ENCODE data around the gene ANKH.

ANKH gene

GRCh38 chr5:14739981-14740380 is 131.6 kb downstream of the ANKH start:
- H3K36me3 Mint-ChIP-seq (ENCODE audit: low read depth) = peaks cover 73% of the 10 kb centered on the region
- H3K27ac Mint-ChIP-seq = peak overlapping the region; percentile 71
- no peaks in the 10 kb centered on the region for H3K27me3 Mint-ChIP-seq
- H3K4me1 Mint-ChIP-seq (ENCODE audit: low read depth) = peaks cover 38% of the 10 kb centered on the region
- intact Hi-C loops (cut with micrococcal nuclease) = no loop called here
- no peak overlapping the region for H3K4me3 Mint-ChIP-seq
- no peaks in the 10 kb centered on the region for H3K9me3 Mint-ChIP-seq

- Mint-ChIP-seq H3K4me1 (ENCODE audit: low read depth) (peaks cover 38% of the 10 kb centered on the region), H3K36me3 (ENCODE audit: low read depth) (peaks cover 73% of the 10 kb centered on the region), H3K27me3 (no peaks in the 10 kb centered on the region), H3K27ac (peak overlapping the region; percentile 71), H3K4me3 (no peak overlapping the region), H3K9me3 (no peaks in the 10 kb centered on the region)
- intact Hi-C loops (cut with micrococcal nuclease) = no loop called here
Observed at GRCh38 chr5:14739538-14739937, 132.0 kb downstream of the ANKH start.

- H3K4me3 Mint-ChIP-seq = no peak overlapping the region
- H3K9me3 Mint-ChIP-seq = no peaks in the 10 kb centered on the region
- peaks cover 38% of the 10 kb centered on the region for H3K4me1 Mint-ChIP-seq (ENCODE audit: low read depth)
- peaks cover 80% of the 10 kb centered on the region for H3K36me3 Mint-ChIP-seq (ENCODE audit: low read depth)
- H3K27me3 Mint-ChIP-seq = no peaks in the 10 kb centered on the region
- no peak overlapping the region for H3K27ac Mint-ChIP-seq
- intact Hi-C loops (cut with micrococcal nuclease) = no loop called here
Observed at GRCh38 chr5:14738050-14738449, 133.5 kb downstream of the ANKH start.

GRCh38 chr5:14737291-14737690 is 134.3 kb downstream of the ANKH start:
- Mint-ChIP-seq H3K4me1 (ENCODE audit: low read depth) (peaks cover 35% of the 10 kb centered on the region), H3K27me3 (no peaks in the 10 kb centered on the region), H3K9me3 (no peaks in the 10 kb centered on the region), H3K36me3 (ENCODE audit: low read depth) (peaks cover 80% of the 10 kb centered on the region), H3K27ac (no peak overlapping the region), H3K4me3 (no peak overlapping the region)
- intact Hi-C loops (cut with micrococcal nuclease) = no loop called here

- H3K36me3 Mint-ChIP-seq (ENCODE audit: low read depth) = peaks cover 80% of the 10 kb centered on the region
- H3K4me3 Mint-ChIP-seq = no peak overlapping the region
- H3K4me1 Mint-ChIP-seq (ENCODE audit: low read depth) = peaks cover 32% of the 10 kb centered on the region
- H3K9me3 Mint-ChIP-seq = no peaks in the 10 kb centered on the region
- peak overlapping the region; percentile 37 for H3K27ac Mint-ChIP-seq
- intact Hi-C loops (cut with micrococcal nuclease) = no loop called here
- no peaks in the 10 kb centered on the region for H3K27me3 Mint-ChIP-seq
Observed at GRCh38 chr5:14735944-14736343, 135.6 kb downstream of the ANKH start.

GRCh38 chr5:14734396-14734795 is 137.2 kb downstream of the ANKH start:
- H3K27ac Mint-ChIP-seq = no peak overlapping the region
- intact Hi-C loops (cut with micrococcal nuclease) = no loop called here
- H3K9me3 Mint-ChIP-seq = no peaks in the 10 kb centered on the region
- peaks cover 22% of the 10 kb centered on the region for H3K4me1 Mint-ChIP-seq (ENCODE audit: low read depth)
- H3K27me3 Mint-ChIP-seq = no peaks in the 10 kb centered on the region
- H3K36me3 Mint-ChIP-seq (ENCODE audit: low read depth) = peaks cover 87% of the 10 kb centered on the region
- no peak overlapping the region for H3K4me3 Mint-ChIP-seq

GRCh38 chr5:14733661-14734060 is 137.9 kb downstream of the ANKH start:
- intact Hi-C loops (cut with micrococcal nuclease) = no loop called here
- no peaks in the 10 kb centered on the region for H3K9me3 Mint-ChIP-seq
- no peaks in the 10 kb centered on the region for H3K27me3 Mint-ChIP-seq
- peaks cover 14% of the 10 kb centered on the region for H3K4me1 Mint-ChIP-seq (ENCODE audit: low read depth)
- no peak overlapping the region for H3K4me3 Mint-ChIP-seq
- H3K36me3 Mint-ChIP-seq (ENCODE audit: low read depth) = peaks cover 90% of the 10 kb centered on the region
- H3K27ac Mint-ChIP-seq = no peak overlapping the region

GRCh38 chr5:14732991-14733390 is 138.6 kb downstream of the ANKH start:
- H3K36me3 Mint-ChIP-seq (ENCODE audit: low read depth) = peaks cover 87% of the 10 kb centered on the region
- peaks cover 13% of the 10 kb centered on the region for H3K4me1 Mint-ChIP-seq (ENCODE audit: low read depth)
- H3K9me3 Mint-ChIP-seq = no peaks in the 10 kb centered on the region
- intact Hi-C loops (cut with micrococcal nuclease) = no loop called here
- no peaks in the 10 kb centered on the region for H3K27me3 Mint-ChIP-seq
- no peak overlapping the region for H3K27ac Mint-ChIP-seq
- no peak overlapping the region for H3K4me3 Mint-ChIP-seq

GRCh38 chr5:14730881-14731280 is 140.7 kb downstream of the ANKH start:
- Mint-ChIP-seq H3K27ac (no peak overlapping the region), H3K36me3 (ENCODE audit: low read depth) (peaks cover 78% of the 10 kb centered on the region), H3K4me3 (no peak overlapping the region), H3K4me1 (ENCODE audit: low read depth) (peaks cover 14% of the 10 kb centered on the region), H3K27me3 (peaks cover 5% of the 10 kb centered on the region), H3K9me3 (no peaks in the 10 kb centered on the region)
- intact Hi-C loops (cut with micrococcal nuclease) = no loop called here

- Mint-ChIP-seq H3K9me3 (no peaks in the 10 kb centered on the region), H3K4me1 (ENCODE audit: low read depth) (peaks cover 14% of the 10 kb centered on the region), H3K27ac (no peak overlapping the region), H3K4me3 (no peak overlapping the region), H3K36me3 (ENCODE audit: low read depth) (peaks cover 80% of the 10 kb centered on the region), H3K27me3 (peaks cover 5% of the 10 kb centered on the region)
- intact Hi-C loops (cut with micrococcal nuclease) = no loop called here
Observed at GRCh38 chr5:14730466-14730865, 141.1 kb downstream of the ANKH start.

- Mint-ChIP-seq H3K27me3 (peaks cover 5% of the 10 kb centered on the region), H3K36me3 (ENCODE audit: low read depth) (peaks cover 77% of the 10 kb centered on the region), H3K9me3 (no peaks in the 10 kb centered on the region), H3K27ac (peak overlapping the region; percentile 42), H3K4me1 (ENCODE audit: low read depth) (peaks cover 22% of the 10 kb centered on the region), H3K4me3 (no peak overlapping the region)
- intact Hi-C loops (cut with micrococcal nuclease) = loop anchor here (5.0 to 10.0 kb wide), 2 partner anchors 215 to 273 kb away; no protein-coding TSS in a partner anchor
Observed at GRCh38 chr5:14729448-14730385, 141.9 kb downstream of the ANKH start.

- intact Hi-C loops (cut with micrococcal nuclease) = loop anchor here (5.0 to 10.0 kb wide), 2 partner anchors 216 to 274 kb away; no protein-coding TSS in a partner anchor
- Mint-ChIP-seq H3K27me3 (peaks cover 5% of the 10 kb centered on the region), H3K27ac (no peak overlapping the region), H3K36me3 (ENCODE audit: low read depth) (peaks cover 65% of the 10 kb centered on the region), H3K4me1 (ENCODE audit: low read depth) (peaks cover 34% of the 10 kb centered on the region), H3K4me3 (no peak overlapping the region), H3K9me3 (no peaks in the 10 kb centered on the region)
Observed at GRCh38 chr5:14728459-14728938, 143.1 kb downstream of the ANKH start.

GRCh38 chr5:14727928-14728458 is 143.6 kb downstream of the ANKH start:
- Mint-ChIP-seq H3K27me3 (peaks cover 5% of the 10 kb centered on the region), H3K4me3 (no peak overlapping the region), H3K27ac (no peak overlapping the region), H3K36me3 (ENCODE audit: low read depth) (peaks cover 60% of the 10 kb centered on the region), H3K9me3 (no peaks in the 10 kb centered on the region), H3K4me1 (ENCODE audit: low read depth) (peaks cover 39% of the 10 kb centered on the region)
- intact Hi-C loops (cut with micrococcal nuclease) = loop anchor here (2.0 to 10.0 kb wide), 3 partner anchors 143 to 274 kb away; partner anchors contain the start of gene ANKH

GRCh38 chr5:14727428-14727865 is 144.1 kb downstream of the ANKH start:
- Mint-ChIP-seq H3K9me3 (no peaks in the 10 kb centered on the region), H3K27me3 (peaks cover 5% of the 10 kb centered on the region), H3K27ac (no peak overlapping the region), H3K36me3 (ENCODE audit: low read depth) (peaks cover 54% of the 10 kb centered on the region), H3K4me1 (ENCODE audit: low read depth) (peaks cover 45% of the 10 kb centered on the region), H3K4me3 (no peak overlapping the region)
- intact Hi-C loops (cut with micrococcal nuclease) = loop anchor here (2.0 to 10.0 kb wide), 3 partner anchors 143 to 275 kb away; partner anchors contain the start of gene ANKH

Measured in dendritic cell treated with granulocyte-macrophage colony-stimulating factor and Interleukin-4, amounts not matched to agents 40 ng/mL and 50 ng/mL, for 4 days (primary cell).